Tibial artery (tissue), 4 donors: ENCODE results near the gene SAP30.

Experiments used
- DNase-seq, 2 donors: peaks; one replicate each; pipeline ENCODE4 v3.0.0-alpha.2; 2019
- H3K27ac ChIP-seq, 2 donors: fragments of 200-600 bp; sonication (generic) in 1 of 2; 1 replicate in 1 of 2; 2 replicates in 1 of 2; pipeline ENCODE4 v1.5.1; 2018 to 2019; ENCODE audit warnings: mild to moderate bottlenecking in 1 of 2
- H3K27me3 ChIP-seq, 2 donors: fragments of 200-600 bp; sonication (generic) in 1 of 2; one replicate each; pipeline versions ENCODE4 v1.5.1 to v1.6.0; 2016 to 2019
- H3K36me3 ChIP-seq, 3 donors: fragments of 200-600 bp; sonication (generic) in 2 of 3; one replicate each; pipeline ENCODE4 v1.5.1; 2016 to 2019; ENCODE audit warnings: mild to moderate bottlenecking in 2 of 3
- H3K4me1 ChIP-seq, 4 donors: fragments of 200-600 bp; sonication (generic) in 2 of 4; 1 replicate in 3 of 4; 2 replicates in 1 of 4; pipeline ENCODE4 v1.5.1; 2016 to 2019
- H3K4me3 ChIP-seq, 2 donors: fragments of 200-600 bp; sonication (generic) in 1 of 2; 1 replicate in 1 of 2; 2 replicates in 1 of 2; pipeline ENCODE4 v1.5.1; 2018 to 2019; ENCODE audit warnings: mild to moderate bottlenecking in 2 of 2
- H3K9me3 ChIP-seq, 3 donors: fragments of 200-600 bp; sonication (generic) in 1 of 3; one replicate each; pipeline ENCODE4 v1.5.1; 2016 to 2019
- intact Hi-C: fragments of 100-400 bp; cut with DNase I; formaldehyde crosslinking; loops from one replicate; pipeline ENCODE4 v1.15.0; 2023; ENCODE audit warnings: low total_unique reads
- TF ChIP-seq, protein P1 (sequence below), 2 experiments: fragments of 200-600 bp in 1 of 2; fragments of 450-650 bp in 1 of 2; IDR thresholded peaks; one replicate each; pipeline ENCODE4 v1.5.1; 2017 to 2019; ENCODE audit warnings: antibody characterized with exemption in 2 of 2, mild to moderate bottlenecking in 1 of 2, moderate library complexity in 1 of 2

SAP30 gene, protein sequence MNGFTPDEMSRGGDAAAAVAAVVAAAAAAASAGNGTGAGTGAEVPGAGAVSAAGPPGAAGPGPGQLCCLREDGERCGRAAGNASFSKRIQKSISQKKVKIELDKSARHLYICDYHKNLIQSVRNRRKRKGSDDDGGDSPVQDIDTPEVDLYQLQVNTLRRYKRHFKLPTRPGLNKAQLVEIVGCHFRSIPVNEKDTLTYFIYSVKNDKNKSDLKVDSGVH

DNA sequence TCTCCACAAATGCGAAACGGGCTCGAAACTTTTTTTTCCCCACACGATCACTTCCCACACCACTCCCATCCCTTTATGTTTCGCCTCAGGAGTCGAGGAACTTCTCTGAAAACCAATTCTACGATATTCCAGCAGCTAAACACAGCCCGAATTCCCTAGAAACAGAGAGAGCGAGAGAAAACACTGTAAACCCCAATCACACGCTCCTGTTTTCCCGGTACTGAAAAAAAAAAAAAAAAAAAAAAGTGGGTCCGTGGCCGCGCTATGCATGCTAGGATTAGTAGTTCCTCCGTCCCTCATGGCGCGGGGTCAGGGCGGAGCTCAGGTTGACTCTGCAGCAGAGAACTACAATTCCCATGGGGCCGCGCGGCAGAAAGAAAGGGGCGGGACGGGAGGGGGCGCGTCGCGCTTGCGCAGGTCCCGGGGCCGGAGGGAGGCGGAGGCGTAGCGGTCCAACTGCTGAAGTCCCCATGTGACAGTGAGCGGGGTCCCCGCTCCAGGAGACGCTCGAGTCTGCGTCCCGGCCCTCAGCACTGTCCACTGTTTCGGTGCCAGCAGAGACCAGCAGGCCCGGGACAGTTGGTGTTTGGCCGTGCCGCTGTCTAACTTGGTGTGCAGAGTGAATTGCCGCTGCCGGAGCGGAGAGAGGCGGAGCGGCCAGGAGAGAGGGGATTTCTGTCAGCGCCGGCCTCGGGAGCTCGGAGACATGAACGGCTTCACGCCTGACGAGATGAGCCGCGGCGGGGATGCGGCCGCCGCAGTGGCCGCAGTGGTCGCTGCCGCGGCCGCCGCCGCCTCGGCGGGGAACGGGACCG lies at the start of gene SAP30:
Gene SAP30 (plus strand): TSS at position 478 of the 815 bp plus-strand sequence. CDS start 229 bp downstream, at position 707.
- TF ChIP-seq, protein P1, sequence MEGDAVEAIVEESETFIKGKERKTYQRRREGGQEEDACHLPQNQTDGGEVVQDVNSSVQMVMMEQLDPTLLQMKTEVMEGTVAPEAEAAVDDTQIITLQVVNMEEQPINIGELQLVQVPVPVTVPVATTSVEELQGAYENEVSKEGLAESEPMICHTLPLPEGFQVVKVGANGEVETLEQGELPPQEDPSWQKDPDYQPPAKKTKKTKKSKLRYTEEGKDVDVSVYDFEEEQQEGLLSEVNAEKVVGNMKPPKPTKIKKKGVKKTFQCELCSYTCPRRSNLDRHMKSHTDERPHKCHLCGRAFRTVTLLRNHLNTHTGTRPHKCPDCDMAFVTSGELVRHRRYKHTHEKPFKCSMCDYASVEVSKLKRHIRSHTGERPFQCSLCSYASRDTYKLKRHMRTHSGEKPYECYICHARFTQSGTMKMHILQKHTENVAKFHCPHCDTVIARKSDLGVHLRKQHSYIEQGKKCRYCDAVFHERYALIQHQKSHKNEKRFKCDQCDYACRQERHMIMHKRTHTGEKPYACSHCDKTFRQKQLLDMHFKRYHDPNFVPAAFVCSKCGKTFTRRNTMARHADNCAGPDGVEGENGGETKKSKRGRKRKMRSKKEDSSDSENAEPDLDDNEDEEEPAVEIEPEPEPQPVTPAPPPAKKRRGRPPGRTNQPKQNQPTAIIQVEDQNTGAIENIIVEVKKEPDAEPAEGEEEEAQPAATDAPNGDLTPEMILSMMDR (IDR thresholded peaks at IDR 0.05) = no peak
- Histone ChIP-seq H3K27ac (peak within 1 kb of the TSS; percentile 91 to 99), H3K9me3 (no peaks in the 10 kb centered on the region), H3K36me3 (peaks cover 0 to 2% (median 0%) of the 10 kb centered on the region in 3 donors), H3K4me1 (peaks cover 0 to 54% (median 18%) of the 10 kb centered on the region in 4 donors), H3K27me3 (no peaks in the 10 kb centered on the region), H3K4me3 (peak within 1 kb of the TSS; percentile 68 to 94)
- DNase-seq = peak; percentile 99 to 100
- intact Hi-C loops = loop anchor here (2.0 to 5.0 kb wide), 2 partner anchors 36 to 152 kb away; partner anchors contain the start of gene HMGB2

DNA sequence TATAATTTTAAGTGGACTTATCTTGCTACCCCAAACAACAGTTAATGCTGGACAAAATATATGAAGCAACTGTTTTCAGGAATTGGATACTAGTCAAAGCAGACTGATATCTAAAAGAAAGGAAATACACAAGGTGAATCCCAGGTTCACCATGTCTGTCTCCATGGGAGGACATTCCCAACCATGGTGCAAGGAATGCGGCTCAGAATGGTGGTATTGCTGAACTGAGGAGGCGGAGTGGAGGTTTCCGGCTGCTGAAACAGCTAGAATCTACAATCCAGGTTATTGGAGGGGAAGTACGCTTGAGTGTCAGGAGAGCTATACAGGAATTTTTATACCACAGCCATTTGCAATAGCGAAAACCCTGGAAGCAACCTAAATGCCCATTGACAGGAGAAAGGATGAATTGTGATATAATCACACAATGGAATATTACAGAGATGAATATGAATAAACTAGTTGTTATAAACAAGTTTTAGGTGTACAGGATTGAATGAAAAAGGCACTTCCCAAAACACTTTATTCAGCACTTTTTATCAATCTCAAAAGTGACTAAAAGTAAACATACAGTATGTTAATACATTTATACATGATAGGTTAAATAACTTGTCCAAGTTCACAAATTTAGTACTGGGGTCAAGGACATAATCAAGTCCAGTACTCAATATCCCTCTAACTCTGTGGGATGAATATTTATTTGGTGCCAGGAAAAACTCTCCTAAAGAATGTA lies 45.6 kb upstream of the SAP30 start:
- intact Hi-C loops = no loop called here
- Histone ChIP-seq H3K9me3 (no peaks in the 10 kb centered on the region), H3K4me1 (peaks cover 0 to 3% (median under 1%) of the 10 kb centered on the region in 4 donors), H3K27me3 (no peaks in the 10 kb centered on the region), H3K4me3 (no peak overlapping the region), H3K36me3 (peaks cover 40 to 62% (median 46%) of the 10 kb centered on the region in 3 donors), H3K27ac (no peak overlapping the region)
- no peak for DNase-seq
- TF ChIP-seq, protein P1 (IDR thresholded peaks at IDR 0.05) = no peak

DNA sequence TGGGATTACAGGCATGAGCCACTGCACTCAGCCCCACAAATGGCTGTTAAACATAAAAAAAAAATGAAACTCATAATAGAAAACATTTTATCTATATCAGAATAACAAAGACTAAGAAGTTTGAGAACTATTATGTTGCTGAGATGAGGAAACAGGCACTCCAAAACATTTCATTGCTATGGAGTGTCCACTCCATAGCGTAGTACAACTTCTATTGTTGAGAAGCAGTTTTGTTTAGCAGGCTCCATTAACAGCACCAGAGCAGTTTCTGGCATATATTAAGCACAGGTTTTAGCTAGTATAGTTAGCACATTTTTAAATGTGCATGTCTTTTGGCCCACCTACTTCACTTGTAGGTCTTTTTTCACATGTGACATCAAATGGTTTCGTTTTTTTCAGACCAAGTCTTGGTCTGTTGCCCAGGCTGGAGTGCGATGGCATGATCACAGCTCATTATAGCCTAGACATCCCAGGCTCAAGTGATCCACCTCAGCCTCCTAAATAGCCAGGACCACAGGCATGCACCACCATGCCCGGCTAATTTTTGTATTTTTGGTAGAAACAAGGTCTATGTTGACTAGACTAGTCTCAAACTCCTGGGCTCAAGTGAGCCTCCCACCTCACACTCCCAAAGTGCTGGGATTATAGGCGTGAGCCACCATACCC lies 42.4 kb upstream of the SAP30 start:
- H3K9me3 ChIP-seq = no peaks in the 10 kb centered on the region
- intact Hi-C loops = no loop called here
- peaks cover 50 to 56% (median 53%) of the 10 kb centered on the region in 3 donors for H3K36me3 ChIP-seq
- peaks cover 0 to 32% (median 13%) of the 10 kb centered on the region in 4 donors for H3K4me1 ChIP-seq
- no peak overlapping the region for H3K4me3 ChIP-seq
- no peaks in the 10 kb centered on the region for H3K27me3 ChIP-seq
- DNase-seq = no peak
- TF ChIP-seq, protein P1 (IDR thresholded peaks at IDR 0.05) = no peak
- H3K27ac ChIP-seq = no peak overlapping the region

DNA sequence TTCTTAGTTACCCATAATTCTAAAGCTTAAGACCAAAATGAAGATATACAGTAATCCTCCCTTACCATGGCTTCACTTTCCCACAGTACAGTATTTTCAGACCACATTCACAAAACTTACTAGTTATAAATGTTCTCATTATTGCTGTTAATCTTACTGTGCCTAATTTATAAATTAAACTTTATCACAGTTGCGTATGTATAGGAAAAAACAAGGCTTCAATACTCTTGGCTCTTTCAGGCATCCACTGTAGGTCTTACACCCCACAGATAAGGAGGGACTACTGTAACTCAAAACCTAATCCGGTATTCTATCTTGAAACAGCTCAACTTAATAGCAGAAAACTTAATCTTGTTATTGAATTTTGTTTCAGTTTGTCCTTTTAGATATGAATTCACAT lies 40.2 kb upstream of the SAP30 start:
- H3K27ac ChIP-seq = no peak overlapping the region
- intact Hi-C loops = loop anchor here (10.0 kb wide), 1 partner anchor 174 kb away; no protein-coding TSS in a partner anchor

More for the DNA sequence above, 40.2 kb upstream of the SAP30 start:
- Histone ChIP-seq H3K4me1 (peaks cover 0 to 32% (median 16%) of the 10 kb centered on the region in 4 donors), H3K36me3 (peaks cover 46 to 50% (median 46%) of the 10 kb centered on the region in 3 donors), H3K27me3 (no peaks in the 10 kb centered on the region), H3K4me3 (no peak overlapping the region), H3K9me3 (no peaks in the 10 kb centered on the region)
- TF ChIP-seq, protein P1 (IDR thresholded peaks at IDR 0.05) = no peak
- no peak for DNase-seq
